ENCODE measurements around the gene SUSD4. TPM values are rescaled to one million over a fixed set of nuclear protein-coding genes. Genes with fewer than 3 reads are reported as not detected.

SUSD4 gene
- total RNA-seq, 1 donor from 2014 or later = 0.79 TPM

- Histone ChIP-seq H3K4me3 (ENCODE audit: low read depth, low read length) (no peak overlapping the region), H3K27me3 (ENCODE audit: control insufficient read depth, insufficient read depth, low read length) (no peaks in the 10 kb centered on the region), H3K36me3 (ENCODE audit: control insufficient read depth, insufficient read depth, low read length) (no peaks in the 10 kb centered on the region)
- FAIRE-seq (no peak), DNase-seq (ENCODE audit: low read depth) (no peak)
- no peak for TF ChIP-seq CTCF (IDR thresholded peaks at IDR 0.05; ENCODE audit: insufficient read depth, low read length, severe bottlenecking)
Measured at GRCh38 chr1:223276029-223276428, 87.9 kb downstream of the SUSD4 start.

- DNase-seq (ENCODE audit: low read depth) = no peak
Measured at GRCh38 chr1:223273511-223273910, 90.5 kb downstream of the SUSD4 start.

GRCh38 chr1:223271085-223271781, 92.7 kb downstream of the SUSD4 start:
- Histone ChIP-seq H3K36me3 (ENCODE audit: control insufficient read depth, insufficient read depth, low read length) (no peaks in the 10 kb centered on the region), H3K4me3 (ENCODE audit: low read depth, low read length) (no peak overlapping the region), H3K27me3 (ENCODE audit: control insufficient read depth, insufficient read depth, low read length) (peaks cover 3% of the 10 kb centered on the region)
- FAIRE-seq = no peak
- no peak for DNase-seq (ENCODE audit: low read depth)
- no peak for TF ChIP-seq CTCF (IDR thresholded peaks at IDR 0.05; ENCODE audit: insufficient read depth, low read length, severe bottlenecking)

More at GRCh38 chr1:223273511-223273910, 90.5 kb downstream of the SUSD4 start:
- Histone ChIP-seq H3K36me3 (ENCODE audit: control insufficient read depth, insufficient read depth, low read length) (no peaks in the 10 kb centered on the region), H3K4me3 (ENCODE audit: low read depth, low read length) (no peak overlapping the region), H3K27me3 (ENCODE audit: control insufficient read depth, insufficient read depth, low read length) (peaks cover 3% of the 10 kb centered on the region)
- no peak for TF ChIP-seq CTCF (IDR thresholded peaks at IDR 0.05; ENCODE audit: insufficient read depth, low read length, severe bottlenecking)
- FAIRE-seq = no peak

GRCh38 chr1:223270155-223270554, 93.8 kb downstream of the SUSD4 start:
- Histone ChIP-seq H3K4me3 (ENCODE audit: low read depth, low read length) (no peak overlapping the region), H3K36me3 (ENCODE audit: control insufficient read depth, insufficient read depth, low read length) (no peaks in the 10 kb centered on the region), H3K27me3 (ENCODE audit: control insufficient read depth, insufficient read depth, low read length) (peaks cover 3% of the 10 kb centered on the region)
- no peak for DNase-seq (ENCODE audit: low read depth)
- FAIRE-seq = peak; percentile 32
- no peak for TF ChIP-seq CTCF (IDR thresholded peaks at IDR 0.05; ENCODE audit: insufficient read depth, low read length, severe bottlenecking)

- Histone ChIP-seq H3K4me3 (ENCODE audit: low read depth, low read length) (no peak overlapping the region), H3K27me3 (ENCODE audit: control insufficient read depth, insufficient read depth, low read length) (peaks cover 3% of the 10 kb centered on the region), H3K36me3 (ENCODE audit: control insufficient read depth, insufficient read depth, low read length) (no peaks in the 10 kb centered on the region)
- FAIRE-seq (no peak), DNase-seq (ENCODE audit: low read depth) (no peak)
- TF ChIP-seq CTCF (IDR thresholded peaks at IDR 0.05; ENCODE audit: insufficient read depth, low read length, severe bottlenecking) = no peak
Measured at GRCh38 chr1:223269006-223269405, 95.0 kb downstream of the SUSD4 start.
